Measurements from ENCODE around the gene OBSCN.

The OBSCN gene

GRCh38 chr1:228416217-228416933 is 208.5 kb downstream of the OBSCN start, which contains the start of gene TRIM17:
TRIM17 (minus strand) TSS chr1:228416861; CDS start chr1:228415072, 1,789 bp downstream.
- Mint-ChIP-seq H3K9me3 (no peaks in the 10 kb centered on the region), H3K4me1 (peaks cover 16% of the 10 kb centered on the region), H3K27me3 (no peaks in the 10 kb centered on the region), H3K27ac (no peak within 1 kb of the TSS), H3K36me3 (no peaks in the 10 kb centered on the region), H3K4me3 (peak within 1 kb of the TSS; percentile 85)

GRCh38 chr1:228417061-228417460 is 209.2 kb downstream of the OBSCN start:
- Mint-ChIP-seq H3K4me1 (peaks cover 16% of the 10 kb centered on the region), H3K4me3 (peak overlapping the region; percentile 85), H3K9me3 (no peaks in the 10 kb centered on the region), H3K27me3 (no peaks in the 10 kb centered on the region), H3K36me3 (no peaks in the 10 kb centered on the region), H3K27ac (no peak overlapping the region)

- Mint-ChIP-seq H3K36me3 (no peaks in the 10 kb centered on the region), H3K9me3 (no peaks in the 10 kb centered on the region), H3K4me3 (no peak overlapping the region), H3K27me3 (peaks cover 1% of the 10 kb centered on the region), H3K4me1 (peaks cover 16% of the 10 kb centered on the region), H3K27ac (no peak overlapping the region)
Measured at GRCh38 chr1:228417483-228418203, 209.8 kb downstream of the OBSCN start.

GRCh38 chr1:228420968-228421826 is 213.4 kb downstream of the OBSCN start:
- no peak overlapping the region for H3K27ac Mint-ChIP-seq
- no peaks in the 10 kb centered on the region for H3K36me3 Mint-ChIP-seq
- no peaks in the 10 kb centered on the region for H3K9me3 Mint-ChIP-seq
- peaks cover 6% of the 10 kb centered on the region for H3K4me1 Mint-ChIP-seq
- H3K4me3 Mint-ChIP-seq = no peak overlapping the region
- peaks cover 1% of the 10 kb centered on the region for H3K27me3 Mint-ChIP-seq

DNA sequence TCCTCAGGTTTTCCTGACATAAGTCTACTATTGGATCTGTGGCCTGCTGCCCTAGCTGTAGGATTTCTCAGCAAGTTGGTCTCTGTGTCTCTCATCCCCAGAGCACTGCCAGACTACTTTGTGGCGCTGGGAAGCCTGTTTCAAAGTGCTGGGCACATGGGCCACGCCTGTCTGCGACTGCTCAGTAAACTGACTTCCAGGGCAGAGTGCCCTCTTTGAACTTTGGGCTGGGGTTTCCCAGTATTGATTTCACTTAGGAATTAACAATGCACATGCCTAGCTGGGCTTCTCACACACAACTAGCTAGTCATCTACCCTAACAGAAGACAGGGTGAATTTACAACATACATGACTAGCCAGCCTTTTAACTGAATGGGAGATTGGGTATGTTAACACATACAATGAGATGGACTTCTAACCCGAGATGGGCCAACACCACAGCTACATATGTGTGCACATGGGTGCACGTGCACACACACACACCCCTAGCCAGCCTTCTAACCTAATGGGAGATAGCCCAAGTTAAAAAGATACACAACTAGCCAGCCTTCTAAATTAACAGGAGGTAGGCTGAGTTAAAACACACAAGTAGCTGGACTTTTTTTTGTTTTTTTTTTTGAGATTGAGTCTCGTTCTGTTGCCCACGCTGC is 215.7 kb downstream of the OBSCN start:
- H3K4me3 Mint-ChIP-seq = no peak overlapping the region
- peaks cover 3% of the 10 kb centered on the region for H3K27me3 Mint-ChIP-seq
- H3K36me3 Mint-ChIP-seq = no peaks in the 10 kb centered on the region
- no peak overlapping the region for H3K27ac Mint-ChIP-seq
- H3K9me3 Mint-ChIP-seq = no peaks in the 10 kb centered on the region
- no peaks in the 10 kb centered on the region for H3K4me1 Mint-ChIP-seq

DNA sequence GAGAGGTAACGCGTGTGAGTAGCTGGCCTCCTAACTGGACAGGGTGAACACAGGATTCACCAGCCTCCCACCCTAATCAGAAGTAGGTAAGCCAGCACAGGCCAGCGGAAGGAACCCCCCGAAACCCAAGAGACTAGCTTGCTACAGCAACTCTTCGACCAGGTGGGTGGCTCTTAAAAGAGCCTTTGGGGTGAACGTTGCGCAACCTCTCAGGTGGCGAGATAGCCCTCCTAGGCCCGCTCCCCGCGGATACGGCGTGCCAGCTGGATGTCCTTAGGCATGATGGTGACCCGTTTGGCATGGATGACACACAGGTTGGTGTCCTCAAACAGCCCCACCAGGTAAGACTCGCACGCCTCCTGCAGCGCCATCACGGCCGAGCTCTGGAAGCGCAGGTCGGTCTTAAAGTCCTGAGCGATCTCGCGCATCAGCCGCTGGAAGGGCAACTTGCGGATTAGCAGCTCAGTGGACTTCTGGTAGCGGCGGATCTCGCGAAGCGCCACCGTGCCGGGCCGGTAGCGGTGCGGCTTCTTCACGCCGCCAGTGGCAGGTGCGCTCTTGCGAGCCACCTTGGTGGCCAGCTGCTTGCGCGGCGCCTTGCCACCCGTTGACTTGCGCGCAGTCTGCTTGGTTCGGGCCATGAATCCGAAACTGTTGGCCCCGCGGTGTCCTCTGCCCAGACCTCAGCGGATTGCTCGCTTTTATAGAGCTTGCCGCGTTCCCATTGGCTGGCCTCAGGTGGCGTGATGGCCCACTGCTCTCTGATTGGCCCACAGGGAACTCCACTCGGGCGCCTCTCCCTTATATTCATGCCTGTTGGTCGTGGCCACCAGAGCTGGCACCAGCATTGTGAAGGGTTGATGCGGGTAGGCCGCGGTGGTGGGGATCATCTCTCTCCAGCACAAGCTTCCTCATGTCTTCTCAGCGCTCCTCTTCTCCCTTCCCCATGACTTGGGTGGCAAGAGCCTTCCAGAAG is 217.1 kb downstream of the OBSCN start:
- Mint-ChIP-seq H3K4me3 (no peak overlapping the region), H3K36me3 (no peaks in the 10 kb centered on the region), H3K27me3 (peaks cover 6% of the 10 kb centered on the region), H3K9me3 (no peaks in the 10 kb centered on the region), H3K27ac (no peak overlapping the region), H3K4me1 (no peaks in the 10 kb centered on the region)

DNA sequence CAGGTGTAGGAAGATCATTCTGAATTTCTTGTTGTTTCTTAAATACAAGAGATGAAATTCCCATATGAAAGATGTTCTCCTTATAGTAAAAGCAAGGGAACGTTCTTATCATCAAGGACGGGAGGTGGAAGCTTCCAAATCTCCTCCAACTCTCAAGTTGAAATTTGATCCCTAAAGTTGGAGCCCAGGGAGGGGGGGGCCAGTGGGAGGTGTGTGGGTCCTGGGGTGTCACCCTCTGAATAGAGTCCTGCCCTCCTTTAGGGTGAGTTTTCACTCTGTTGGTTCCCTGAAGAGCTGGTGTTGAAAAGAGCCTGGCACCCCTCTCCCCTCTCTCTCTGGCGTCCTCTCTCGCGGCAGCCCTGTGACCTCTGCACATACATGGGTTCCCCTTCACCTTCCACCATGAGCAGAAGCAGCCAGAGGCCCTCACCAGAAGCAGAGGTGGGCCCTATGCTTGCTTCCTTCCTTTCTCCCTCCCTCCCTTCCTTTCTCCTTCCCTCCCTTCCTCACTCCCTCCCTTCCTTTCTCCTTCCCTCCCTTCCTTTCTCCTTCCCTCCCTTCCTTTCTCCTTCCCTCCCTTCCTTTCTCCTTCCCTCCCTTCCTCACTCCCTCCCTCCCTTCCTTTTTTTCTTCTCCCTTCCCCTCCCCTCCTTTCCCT is 218.8 kb downstream of the OBSCN start:
- Mint-ChIP-seq H3K9me3 (no peaks in the 10 kb centered on the region), H3K4me3 (no peak overlapping the region)

DNA sequence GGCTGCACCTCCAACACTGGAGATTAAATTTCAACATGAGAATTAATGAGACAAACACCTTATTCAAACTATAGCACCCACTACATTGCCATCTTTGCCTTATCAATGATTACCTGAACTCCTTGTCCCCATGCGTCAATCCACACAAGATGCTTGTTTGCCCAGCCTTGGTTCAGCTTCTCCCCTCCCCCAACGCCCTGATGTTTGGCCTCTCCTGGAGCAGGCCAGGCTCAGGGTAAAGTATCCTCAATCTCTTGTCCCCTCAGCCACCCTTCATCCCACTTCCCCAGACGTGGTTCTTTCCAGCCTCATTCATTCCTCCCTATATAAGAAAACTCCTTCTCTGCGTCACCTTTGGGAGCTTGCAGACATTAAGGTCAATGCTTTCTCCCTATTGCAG is 220.6 kb downstream of the OBSCN start:
- no peaks in the 10 kb centered on the region for H3K9me3 Mint-ChIP-seq
- H3K36me3 Mint-ChIP-seq = no peaks in the 10 kb centered on the region
- H3K27ac Mint-ChIP-seq = no peak overlapping the region
- no peak overlapping the region for H3K4me3 Mint-ChIP-seq
- H3K4me1 Mint-ChIP-seq = no peaks in the 10 kb centered on the region
- H3K27me3 Mint-ChIP-seq = peaks cover 12% of the 10 kb centered on the region

More for the DNA sequence above, 218.8 kb downstream of the OBSCN start:
- Mint-ChIP-seq H3K27me3 (peaks cover 8% of the 10 kb centered on the region), H3K4me1 (no peaks in the 10 kb centered on the region), H3K27ac (no peak overlapping the region), H3K36me3 (no peaks in the 10 kb centered on the region)
